NB4 (cell line): ENCODE results near the gene SMYD1.

Experiments
- DNase-seq: peaks from one replicate; pipeline ENCODE4 v3.0.0; 2010; ENCODE audit warnings: low read depth
- H3K4me3 ChIP-seq: one replicate; pipeline ENCODE4 v1.5.1; 2011; ENCODE audit warnings: mild to moderate bottlenecking, low read depth, low read length, moderate library complexity
- MAX ChIP-seq: IDR thresholded peaks from 2 replicates; pipeline ENCODE4 v1.6.1; 2011; ENCODE audit warnings: low read depth, low read length
- MYC ChIP-seq: IDR thresholded peaks from 2 replicates; pipeline ENCODE4 v1.6.1; 2011; ENCODE audit warnings: low read depth, low read length
- POLR2A ChIP-seq: IDR thresholded peaks from 2 replicates; pipeline ENCODE4 v1.6.1; 2011; ENCODE audit warnings: mild to moderate bottlenecking; ENCODE audit not compliant: insufficient read length; ENCODE audit errors: extremely low read depth
- TF ChIP-seq, protein P1 (sequence below): IDR thresholded peaks from one replicate; pipeline ENCODE4 v1.5.1; 2012; ENCODE audit warnings: low read depth, low read length

The SMYD1 gene

DNA sequence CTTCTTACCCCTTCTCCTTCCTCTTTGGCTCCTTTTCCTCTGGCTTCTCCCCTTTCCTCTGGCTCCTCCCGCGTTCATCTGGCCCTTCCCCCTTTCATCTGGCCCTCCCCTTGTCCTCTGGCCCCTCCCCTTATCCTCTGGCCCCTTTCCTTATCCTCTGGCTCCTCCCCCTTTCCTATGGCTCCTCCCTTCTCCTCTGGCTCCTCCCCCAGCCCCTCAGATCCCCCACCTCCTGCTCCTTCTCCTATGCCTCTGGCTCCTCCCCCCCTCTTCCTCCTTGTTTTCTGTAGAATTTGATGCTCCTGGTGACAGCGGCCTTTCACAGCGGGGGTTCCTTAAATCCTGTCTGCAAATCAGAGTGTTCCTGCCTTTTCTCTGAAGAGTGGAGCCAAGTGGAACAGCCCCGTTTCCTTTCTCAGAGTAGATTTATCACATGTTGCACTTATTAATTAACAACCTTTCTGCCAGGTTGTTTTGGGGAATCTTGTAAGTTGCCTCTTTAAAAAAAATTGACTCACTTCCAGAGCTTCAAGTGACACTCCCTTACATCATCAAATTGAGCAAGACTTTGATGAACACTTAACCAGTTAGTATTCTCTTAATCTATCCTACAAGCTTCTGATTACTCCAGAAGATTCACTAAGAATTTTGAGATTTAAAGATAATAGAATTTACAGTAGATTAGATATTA is 32.3 kb downstream of the SMYD1 start:
- peak; percentile 47 for DNase-seq
- no peak for TF ChIP-seq MAX
- TF ChIP-seq, protein P1, sequence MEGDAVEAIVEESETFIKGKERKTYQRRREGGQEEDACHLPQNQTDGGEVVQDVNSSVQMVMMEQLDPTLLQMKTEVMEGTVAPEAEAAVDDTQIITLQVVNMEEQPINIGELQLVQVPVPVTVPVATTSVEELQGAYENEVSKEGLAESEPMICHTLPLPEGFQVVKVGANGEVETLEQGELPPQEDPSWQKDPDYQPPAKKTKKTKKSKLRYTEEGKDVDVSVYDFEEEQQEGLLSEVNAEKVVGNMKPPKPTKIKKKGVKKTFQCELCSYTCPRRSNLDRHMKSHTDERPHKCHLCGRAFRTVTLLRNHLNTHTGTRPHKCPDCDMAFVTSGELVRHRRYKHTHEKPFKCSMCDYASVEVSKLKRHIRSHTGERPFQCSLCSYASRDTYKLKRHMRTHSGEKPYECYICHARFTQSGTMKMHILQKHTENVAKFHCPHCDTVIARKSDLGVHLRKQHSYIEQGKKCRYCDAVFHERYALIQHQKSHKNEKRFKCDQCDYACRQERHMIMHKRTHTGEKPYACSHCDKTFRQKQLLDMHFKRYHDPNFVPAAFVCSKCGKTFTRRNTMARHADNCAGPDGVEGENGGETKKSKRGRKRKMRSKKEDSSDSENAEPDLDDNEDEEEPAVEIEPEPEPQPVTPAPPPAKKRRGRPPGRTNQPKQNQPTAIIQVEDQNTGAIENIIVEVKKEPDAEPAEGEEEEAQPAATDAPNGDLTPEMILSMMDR = no peak
- no peak for TF ChIP-seq MYC
- TF ChIP-seq POLR2A = no peak
- no peak overlapping the region for H3K4me3 ChIP-seq

GRCh38 chr2:88100489-88100858 is 32.8 kb downstream of the SMYD1 start:
- no peak for DNase-seq
- H3K4me3 ChIP-seq = no peak overlapping the region
- TF ChIP-seq MYC (no peak), POLR2A (no peak), MAX (no peak)
- TF ChIP-seq, protein P1 = no peak

GRCh38 chr2:88108796-88109195 is 41.2 kb downstream of the SMYD1 start:
- TF ChIP-seq MYC = no peak
- no peak for TF ChIP-seq MAX
- no peak for TF ChIP-seq POLR2A
- TF ChIP-seq, protein P1 = no peak
- no peak for DNase-seq
- H3K4me3 ChIP-seq = no peak overlapping the region

GRCh38 chr2:88110830-88111229 is 43.2 kb downstream of the SMYD1 start:
- DNase-seq = no peak
- no peak overlapping the region for H3K4me3 ChIP-seq
- TF ChIP-seq POLR2A (no peak), MAX (no peak), MYC (no peak)
- TF ChIP-seq, protein P1 = no peak

DNA sequence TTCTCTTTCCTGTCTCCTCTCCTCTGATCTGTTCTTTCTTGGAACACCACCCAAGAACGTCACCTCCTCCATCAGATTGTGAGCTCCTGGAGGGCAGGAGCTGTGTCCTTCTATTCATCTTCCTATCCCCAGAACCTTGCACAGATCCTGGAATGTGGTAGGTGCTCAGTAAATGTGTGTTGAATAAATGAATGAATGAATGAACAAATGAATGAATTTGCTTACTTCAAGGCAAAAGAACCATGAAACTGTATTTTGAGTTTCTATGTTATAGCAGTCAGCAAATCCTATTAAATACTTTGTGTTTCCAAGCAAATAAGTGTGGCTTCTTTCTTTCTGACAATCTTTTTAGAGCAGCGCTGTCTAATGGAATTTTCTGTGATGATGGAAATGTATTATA is 45.4 kb downstream of the SMYD1 start:
- TF ChIP-seq, protein P1 = no peak
- TF ChIP-seq MYC (no peak), POLR2A (no peak), MAX (no peak)
- DNase-seq = no peak
- no peak overlapping the region for H3K4me3 ChIP-seq

DNA sequence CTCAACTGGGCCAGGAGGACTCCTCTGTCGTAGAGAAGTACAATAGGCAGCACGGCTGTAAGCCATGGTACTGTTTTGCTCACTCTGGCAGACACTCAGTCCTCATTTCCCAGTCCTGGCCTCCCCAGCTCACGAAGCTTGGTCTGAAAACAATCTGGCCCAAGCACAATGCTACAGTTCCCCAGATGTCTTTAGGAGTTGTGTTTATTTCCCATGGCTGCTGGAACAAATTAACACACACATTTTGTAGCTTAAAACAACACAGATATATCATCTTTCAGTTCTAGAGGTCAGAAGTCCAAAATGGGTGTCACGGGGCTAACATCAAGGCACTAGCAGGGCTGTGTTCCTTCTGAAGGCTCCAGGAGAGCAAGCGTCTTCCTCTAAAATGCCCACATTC is 47.3 kb downstream of the SMYD1 start:
- TF ChIP-seq MAX (no peak), POLR2A (no peak), MYC (no peak)
- TF ChIP-seq, protein P1 = no peak
- no peak for DNase-seq
- H3K4me3 ChIP-seq = no peak overlapping the region
